Body of pancreas (tissue), 4 donors: ENCODE measurements around the gene ITPK1. TPM values are rescaled to one million over a fixed set of nuclear protein-coding genes. Genes with fewer than 3 reads are reported as not detected.
A peak's percentile ranks its signal among the peaks of the same experiment; 100 is the strongest.

Experiments used
- ATAC-seq: fragments of 150-250 bp; one replicate; pipeline ENCODE4 v1.9.1; 2016
- DNase-seq, 4 donors: peaks; one replicate each; pipeline ENCODE4 v3.0.0-alpha.2; 2019
- H3K27ac ChIP-seq, 4 donors: fragments of 200-600 bp; sonication (generic); 1 replicate in 3 of 4; 2 replicates in 1 of 4; pipeline versions ENCODE4 v1.5.1 to v1.6.1; 2016 to 2019; ENCODE audit warnings: mild to moderate bottlenecking in 1 of 4, mixed read lengths in 1 of 4, moderate library complexity in 1 of 4
- H3K27me3 ChIP-seq, 2 donors: fragments of 200-600 bp; sonication (generic); one replicate each; pipeline ENCODE4 v1.6.0; 2016; ENCODE audit warnings: mild to moderate bottlenecking in 1 of 2
- H3K36me3 ChIP-seq, 2 donors: fragments of 200-600 bp; sonication (generic); replicated peaks in 1 of 2; 2 replicates each; pipeline ENCODE4 v1.5.1; 2016; ENCODE audit warnings: low read depth in 2 of 2; ENCODE audit not compliant: insufficient read depth in 1 of 2
- H3K4me1 ChIP-seq: fragments of 200-600 bp; sonication (generic); one replicate; pipeline ENCODE4 v1.6.0; 2016
- H3K4me3 ChIP-seq, 2 donors: fragments of 200-600 bp; sonication (generic); 1 replicate in 1 of 2; 2 replicates in 1 of 2; pipeline ENCODE4 v1.5.1; 2016 to 2019
- H3K9me3 ChIP-seq, 3 donors: fragments of 200-600 bp; sonication (generic); 1 replicate in 2 of 3; 2 replicates in 1 of 3; pipeline ENCODE4 v1.5.1; 2016
- POLR2A ChIP-seq, 3 donors: fragments of 450-650 bp; IDR thresholded peaks; one replicate each; pipeline ENCODE4 v1.6.1; 2016; ENCODE audit warnings: antibody characterized with exemption in 3 of 3, mild to moderate bottlenecking in 2 of 3
- WGBS, 2 donors: methylation state at CpG; one replicate each; pipeline ENCODE4 v1.1.5; 2017; 5-methylcytosine and 5-hydroxymethylcytosine counted together
- intact Hi-C: fragments of 100-400 bp; cut with DNase I; formaldehyde crosslinking; loops from one replicate; pipeline ENCODE4 v1.15.1; 2023
- total RNA-seq, 2 donors: library from RNA; depleted of rRNA; stranded (reverse); fragments of >200 nt; gene quantifications; one replicate each; pipeline ENCODE4 v1.1.0, GENCODE V29; 2016
- TF ChIP-seq, protein P1 (sequence below), 7 experiments: fragments of 450-650 bp in 4 of 7; fragments of 200-600 bp in 3 of 7; sonication (generic) in 3 of 7; IDR thresholded peaks; one replicate each; pipeline ENCODE4 v1.5.1; 2016 to 2019; ENCODE audit warnings: antibody characterized with exemption in 7 of 7

Gene ITPK1
- total RNA-seq, 2 donors from 2014 or later: 30.1 to 32.6 TPM

DNA sequence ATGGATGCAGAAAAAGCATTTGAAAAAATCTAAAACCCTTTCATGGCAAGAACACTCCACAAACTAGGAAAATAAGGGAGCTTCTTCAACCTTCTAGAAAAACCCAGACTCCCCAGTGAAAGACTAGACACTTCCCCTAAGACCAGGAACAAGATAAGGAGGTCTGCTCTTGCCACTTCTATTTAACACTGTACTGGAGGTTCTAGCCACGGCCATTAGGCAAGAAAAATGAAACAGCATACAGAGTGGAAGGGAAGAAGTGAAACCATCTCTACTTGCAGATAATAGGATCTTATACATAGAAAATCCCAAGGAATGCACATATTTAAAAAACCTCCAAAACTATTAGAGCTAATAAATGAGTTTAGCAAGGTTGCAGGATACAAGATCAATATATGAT, 150.4 kb downstream of the ITPK1 start:
- Histone ChIP-seq H3K4me1 (peaks cover 21% of the 10 kb centered on the region), H3K4me3 (no peak overlapping the region), H3K27ac (peak overlapping the region in 2 of 4 donors; percentile 45 to 57), H3K36me3 (peaks cover 0 to 2% of the 10 kb centered on the region in 2 donors), H3K27me3 (no peaks in the 10 kb centered on the region), H3K9me3 (no peaks in the 10 kb centered on the region)
- 100% methylated on average over 1 of the region's 1 CpG for WGBS, 2 donors
- DNase-seq (no peak), ATAC-seq (no peak)
- no peak for TF ChIP-seq POLR2A (IDR thresholded peaks at IDR 0.05)
- TF ChIP-seq, protein P1, sequence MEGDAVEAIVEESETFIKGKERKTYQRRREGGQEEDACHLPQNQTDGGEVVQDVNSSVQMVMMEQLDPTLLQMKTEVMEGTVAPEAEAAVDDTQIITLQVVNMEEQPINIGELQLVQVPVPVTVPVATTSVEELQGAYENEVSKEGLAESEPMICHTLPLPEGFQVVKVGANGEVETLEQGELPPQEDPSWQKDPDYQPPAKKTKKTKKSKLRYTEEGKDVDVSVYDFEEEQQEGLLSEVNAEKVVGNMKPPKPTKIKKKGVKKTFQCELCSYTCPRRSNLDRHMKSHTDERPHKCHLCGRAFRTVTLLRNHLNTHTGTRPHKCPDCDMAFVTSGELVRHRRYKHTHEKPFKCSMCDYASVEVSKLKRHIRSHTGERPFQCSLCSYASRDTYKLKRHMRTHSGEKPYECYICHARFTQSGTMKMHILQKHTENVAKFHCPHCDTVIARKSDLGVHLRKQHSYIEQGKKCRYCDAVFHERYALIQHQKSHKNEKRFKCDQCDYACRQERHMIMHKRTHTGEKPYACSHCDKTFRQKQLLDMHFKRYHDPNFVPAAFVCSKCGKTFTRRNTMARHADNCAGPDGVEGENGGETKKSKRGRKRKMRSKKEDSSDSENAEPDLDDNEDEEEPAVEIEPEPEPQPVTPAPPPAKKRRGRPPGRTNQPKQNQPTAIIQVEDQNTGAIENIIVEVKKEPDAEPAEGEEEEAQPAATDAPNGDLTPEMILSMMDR (IDR thresholded peaks at IDR 0.05): no peak
- intact Hi-C loops: no loop called here

DNA sequence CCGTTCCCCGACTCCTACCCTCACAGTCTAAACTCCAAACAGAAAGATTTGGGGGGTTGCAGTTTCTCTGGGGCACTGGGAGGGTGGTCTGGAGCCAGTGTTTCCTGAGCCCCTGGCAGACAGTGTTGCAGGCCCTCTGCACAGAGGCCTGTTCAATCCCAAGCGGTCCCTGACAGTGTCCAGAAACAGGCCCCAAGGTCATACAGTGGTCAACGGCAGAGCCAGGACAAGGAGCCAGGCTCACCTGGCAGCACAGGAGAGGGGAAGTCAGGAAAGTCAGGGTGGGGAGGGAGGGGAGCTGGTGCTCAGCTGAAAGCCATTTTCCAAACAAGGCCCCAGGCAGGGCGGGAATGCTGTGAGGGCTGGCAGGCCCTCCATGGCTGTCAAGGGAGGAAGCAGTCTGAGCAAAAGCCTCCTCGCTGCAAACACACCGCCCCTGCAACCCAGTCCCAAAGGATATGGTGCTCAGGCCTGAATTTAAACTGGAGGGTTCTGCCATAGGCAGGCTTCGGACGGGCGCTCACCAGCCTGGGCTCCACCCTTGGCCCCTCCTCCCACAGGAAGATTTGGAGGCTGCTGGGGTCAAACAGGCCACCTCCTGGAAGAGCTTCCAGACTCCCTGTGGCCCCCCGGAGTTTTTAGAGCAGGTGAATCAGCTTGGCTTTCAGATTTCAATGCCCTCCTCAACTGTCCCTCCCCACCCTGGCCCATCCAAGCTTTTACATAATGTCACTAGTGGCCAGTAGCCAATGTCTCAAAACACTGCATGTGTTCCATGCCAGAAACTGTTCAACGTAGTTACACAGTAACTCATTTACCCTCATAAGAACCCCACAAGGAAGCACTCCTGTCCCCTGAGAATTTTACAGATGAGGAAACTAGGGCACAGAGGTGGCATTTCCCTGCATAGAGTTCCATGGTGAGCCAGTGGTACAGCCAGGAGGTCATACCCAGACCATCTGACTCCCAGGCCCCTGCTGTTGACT, 151.3 kb downstream of the ITPK1 start:
- WGBS, 2 donors: 63 to 78% methylated on average over 7 to 12 of the region's 12 CpGs
- ATAC-seq (peak; percentile 66), DNase-seq (peak in 1 of 4 donors; percentile 25)
- H3K27me3 ChIP-seq: no peaks in the 10 kb centered on the region
- peaks cover 21% of the 10 kb centered on the region for H3K4me1 ChIP-seq
- TF ChIP-seq, protein P1 (IDR thresholded peaks at IDR 0.05): no peak
- TF ChIP-seq POLR2A (IDR thresholded peaks at IDR 0.05): no peak
- peaks cover 0 to 2% of the 10 kb centered on the region in 2 donors for H3K36me3 ChIP-seq
- H3K4me3 ChIP-seq: no peak overlapping the region
- H3K9me3 ChIP-seq: no peaks in the 10 kb centered on the region
- intact Hi-C loops: no loop called here
- peak overlapping the region; percentile 22 to 57 (median 35) for H3K27ac ChIP-seq

DNA sequence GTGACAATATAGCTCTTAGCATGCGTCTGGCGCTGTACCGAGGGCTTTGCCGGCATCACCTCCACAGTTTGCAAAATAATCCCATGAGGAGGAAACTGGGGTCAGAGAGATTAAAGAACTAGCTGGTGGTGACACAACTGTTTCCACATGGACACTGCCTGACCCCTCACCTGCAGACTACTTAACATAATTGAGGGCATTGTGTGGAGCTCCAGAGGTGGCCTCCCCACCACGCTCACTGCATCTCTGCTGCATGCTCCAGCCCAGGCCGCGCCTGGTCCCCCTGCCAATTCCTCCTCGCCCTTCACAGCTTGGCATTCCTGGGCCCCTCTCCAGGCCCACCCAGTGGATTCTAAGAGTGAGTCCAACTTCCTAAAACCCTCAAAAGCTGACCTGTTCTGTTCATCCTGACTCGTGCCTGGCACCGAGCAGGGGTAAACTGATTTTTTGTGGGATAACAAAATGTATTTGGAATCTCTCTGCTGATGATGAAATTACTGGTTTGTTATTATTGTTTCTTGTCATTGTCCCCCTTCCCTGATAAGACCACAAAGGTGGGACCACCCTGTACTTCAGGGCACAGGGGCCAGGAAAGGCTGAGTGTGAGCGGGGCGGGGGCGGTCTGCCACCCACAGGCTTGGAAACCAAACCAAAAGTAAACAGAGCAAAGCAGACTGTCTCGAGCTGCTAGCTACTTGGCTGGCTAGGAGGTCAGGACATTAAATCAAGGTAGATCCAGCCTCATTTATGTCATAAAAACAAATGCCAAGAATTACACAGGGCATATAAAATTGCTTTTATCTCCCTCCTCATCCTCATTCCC, 152.2 kb downstream of the ITPK1 start:
- intact Hi-C loops: no loop called here
- WGBS, 2 donors: 77 to 82% methylated on average over 14 of the region's 14 CpGs
- no peak overlapping the region for H3K4me3 ChIP-seq
- no peaks in the 10 kb centered on the region for H3K9me3 ChIP-seq
- H3K4me1 ChIP-seq: peaks cover 21% of the 10 kb centered on the region
- peaks cover 0 to 2% of the 10 kb centered on the region in 2 donors for H3K36me3 ChIP-seq
- DNase-seq (no peak), ATAC-seq (no peak)
- no peaks in the 10 kb centered on the region for H3K27me3 ChIP-seq
- TF ChIP-seq POLR2A (IDR thresholded peaks at IDR 0.05): no peak
- TF ChIP-seq, protein P1 (IDR thresholded peaks at IDR 0.05): no peak
- peak overlapping the region; percentile 22 to 57 (median 35) for H3K27ac ChIP-seq

DNA sequence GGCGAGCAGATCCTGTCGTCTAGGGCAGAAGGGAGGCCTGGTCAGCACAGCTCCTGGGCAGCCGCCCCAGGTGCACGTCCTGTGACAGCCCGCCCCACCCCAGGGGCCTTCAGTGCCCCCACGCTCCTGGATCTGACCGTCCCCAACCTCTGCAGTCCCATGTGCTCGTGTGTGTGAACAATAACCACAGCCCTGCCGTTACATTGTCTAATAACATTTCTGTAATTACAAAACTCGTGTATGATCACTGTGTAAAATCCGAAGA, 153.0 kb downstream of the ITPK1 start:
- TF ChIP-seq, protein P1 (IDR thresholded peaks at IDR 0.05): no peak
- no peak for TF ChIP-seq POLR2A (IDR thresholded peaks at IDR 0.05)
- H3K4me1 ChIP-seq: peaks cover 21% of the 10 kb centered on the region
- H3K27ac ChIP-seq: no peak overlapping the region
- 90 to 97% methylated on average over 9 to 11 of the region's 11 CpGs for WGBS, 2 donors
- H3K4me3 ChIP-seq: no peak overlapping the region
- intact Hi-C loops: no loop called here
- no peaks in the 10 kb centered on the region for H3K27me3 ChIP-seq
- DNase-seq: no peak
- H3K9me3 ChIP-seq: no peaks in the 10 kb centered on the region
- peaks cover 0 to 9% of the 10 kb centered on the region in 2 donors for H3K36me3 ChIP-seq
- ATAC-seq: no peak
